Measurements from ENCODE around the gene SORCS2.

GRCh38 chr4:7637139-7637538 lies 444.8 kb downstream of the SORCS2 start:
- no peak for TF ChIP-seq CTCF (IDR thresholded peaks at IDR 0.05; ENCODE audit: low read depth, low read length)
- no peak for TF ChIP-seq EZH2phosphoT487 (IDR thresholded peaks at IDR 0.05; ENCODE audit: low read depth)
